Inflammatory macrophage (primary cell): ENCODE results near the gene CCDC33.

Source experiments
- DNase-seq, 2 donors: peaks; one replicate each; pipeline ENCODE4 v3.0.0-alpha.2; 2020 to 2022

The CCDC33 gene

DNA sequence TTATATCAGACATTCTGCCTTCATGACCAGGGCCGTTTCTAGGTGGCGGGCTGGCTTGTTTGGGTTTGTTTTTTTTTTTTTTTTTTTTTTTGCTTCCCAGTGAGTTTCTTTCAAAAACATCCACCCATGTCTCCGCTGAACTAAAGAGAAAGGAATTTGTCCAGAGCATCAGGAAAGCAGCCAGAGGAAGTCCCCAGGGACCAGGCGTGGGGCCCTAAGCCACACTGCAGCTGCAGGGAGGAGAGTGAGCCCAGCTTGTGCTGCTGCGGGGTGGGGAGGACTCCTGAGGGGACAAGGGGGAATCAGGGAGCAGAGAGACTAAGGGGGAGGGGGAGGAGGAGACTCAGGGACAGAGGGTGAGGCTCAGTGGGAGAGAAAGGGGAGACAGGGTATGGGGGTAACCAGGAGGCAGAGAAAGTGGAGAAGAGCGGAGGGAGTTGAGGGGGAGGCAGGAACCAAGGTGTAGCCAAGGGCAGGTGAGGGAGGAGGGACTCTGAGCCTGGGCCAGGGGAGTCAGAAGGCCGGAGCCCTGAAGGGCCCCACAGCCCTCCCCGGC is 81.8 kb downstream of the CCDC33 start:
- DNase-seq, result no peak

DNA sequence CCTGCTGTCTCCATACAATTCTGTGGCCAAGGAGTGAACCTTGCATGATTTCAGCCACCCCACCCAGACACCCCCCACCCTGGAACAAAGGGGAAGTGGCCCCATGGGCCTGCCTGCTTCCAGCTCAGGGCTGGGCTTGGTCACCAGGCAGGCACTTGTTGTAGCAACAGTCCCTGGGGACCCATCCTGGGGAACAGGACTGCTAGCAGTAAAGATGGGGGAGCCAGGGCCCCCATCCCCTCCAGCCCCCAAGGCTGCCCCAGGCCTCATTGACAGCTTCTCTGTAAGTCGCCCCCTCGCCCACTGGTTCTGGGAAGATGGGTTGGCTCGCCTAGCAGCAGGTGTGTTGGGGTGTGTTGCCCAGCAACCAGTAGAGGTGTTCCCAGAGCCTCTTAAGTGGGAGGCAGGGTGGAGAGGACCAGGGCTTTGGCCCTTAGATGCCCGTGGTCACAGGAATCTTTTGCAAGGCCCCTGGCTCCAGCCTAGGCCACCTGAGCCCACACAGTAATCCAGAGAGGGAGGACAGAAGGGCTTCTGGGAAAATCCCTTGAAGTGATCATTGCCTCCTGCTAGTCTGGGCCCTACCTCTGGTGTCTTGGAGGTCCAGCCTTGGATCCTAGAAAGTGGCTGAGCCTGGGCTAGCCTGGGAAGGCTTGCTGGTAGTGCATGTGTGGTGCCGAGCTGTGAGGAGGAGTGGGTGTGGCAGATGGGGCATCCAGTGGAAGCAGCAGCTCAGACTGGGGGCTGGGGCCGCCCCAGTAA is 82.4 kb downstream of the CCDC33 start:
- no peak for DNase-seq

DNA sequence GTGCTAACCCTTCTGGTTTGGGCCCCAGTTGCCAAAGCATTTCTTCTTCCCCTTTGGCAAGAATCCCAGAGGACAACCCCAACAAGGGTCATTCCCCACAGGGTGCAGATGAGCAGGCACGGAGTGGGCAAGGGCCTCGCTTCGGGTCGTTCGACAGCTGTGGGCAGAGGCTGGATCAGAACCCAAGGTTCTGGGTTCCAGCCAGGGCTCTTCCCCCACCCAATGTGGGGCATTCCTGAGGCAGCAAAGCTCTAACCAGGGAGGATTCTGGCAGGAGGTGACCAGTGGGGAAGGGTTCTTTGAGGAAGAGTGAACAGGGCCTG is 83.0 kb downstream of the CCDC33 start:
- DNase-seq, result no peak

- DNase-seq, result no peak
These were observed 83.6 kb downstream of the CCDC33 start for GRCh38 chr15:74319596-74320351.

- peak in 1 of 2 donors; percentile 7 for DNase-seq
These were observed 84.5 kb downstream of the CCDC33 start for GRCh38 chr15:74320352-74321247.

GRCh38 chr15:74322558-74323180 is 86.5 kb downstream of the CCDC33 start:
- DNase-seq, result peak; percentile 19 to 56

DNA sequence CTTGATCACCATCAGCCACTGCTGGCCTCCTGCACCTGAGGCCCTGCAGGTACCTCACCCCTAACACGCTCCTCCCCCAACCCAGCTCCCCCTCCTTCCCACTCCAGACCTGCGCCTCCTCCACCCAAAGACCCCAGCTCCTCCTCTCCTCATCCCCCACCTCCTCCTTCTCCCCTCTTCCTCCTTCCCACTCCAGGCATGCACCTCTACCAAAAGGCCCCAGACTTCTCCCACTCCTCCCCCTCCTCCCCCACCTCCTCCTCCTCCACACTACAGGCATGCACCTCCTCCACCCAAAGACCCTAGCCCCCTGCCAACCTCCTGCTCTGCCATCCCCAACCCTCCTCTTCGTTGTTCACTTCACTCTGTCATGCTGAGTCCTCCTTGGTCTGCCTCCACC is 88.6 kb downstream of the CCDC33 start:
- no peak for DNase-seq

DNA sequence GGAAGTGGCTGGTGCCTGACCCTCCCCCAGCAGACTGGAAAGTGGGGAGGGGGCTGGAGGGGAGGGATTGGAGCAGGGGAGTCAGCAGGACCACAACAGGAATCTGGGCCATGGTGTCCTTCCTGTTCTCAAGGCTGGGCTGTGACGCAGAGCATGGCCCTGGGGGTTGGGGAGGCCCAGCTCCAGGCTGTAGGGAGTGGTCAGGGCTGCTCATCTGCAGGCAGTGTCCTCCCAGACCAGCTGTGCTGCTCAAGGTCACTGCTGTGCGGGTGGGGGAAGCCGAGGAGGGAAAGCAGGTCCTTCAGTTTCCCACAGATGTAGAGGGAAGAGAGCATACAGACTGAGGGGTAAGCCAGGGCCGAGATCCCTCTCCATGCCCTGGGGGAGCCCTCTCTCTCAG is 90.6 kb downstream of the CCDC33 start:
- DNase-seq, result no peak

- DNase-seq, result no peak
These were observed 91.6 kb downstream of the CCDC33 start for GRCh38 chr15:74327756-74328155.

DNA sequence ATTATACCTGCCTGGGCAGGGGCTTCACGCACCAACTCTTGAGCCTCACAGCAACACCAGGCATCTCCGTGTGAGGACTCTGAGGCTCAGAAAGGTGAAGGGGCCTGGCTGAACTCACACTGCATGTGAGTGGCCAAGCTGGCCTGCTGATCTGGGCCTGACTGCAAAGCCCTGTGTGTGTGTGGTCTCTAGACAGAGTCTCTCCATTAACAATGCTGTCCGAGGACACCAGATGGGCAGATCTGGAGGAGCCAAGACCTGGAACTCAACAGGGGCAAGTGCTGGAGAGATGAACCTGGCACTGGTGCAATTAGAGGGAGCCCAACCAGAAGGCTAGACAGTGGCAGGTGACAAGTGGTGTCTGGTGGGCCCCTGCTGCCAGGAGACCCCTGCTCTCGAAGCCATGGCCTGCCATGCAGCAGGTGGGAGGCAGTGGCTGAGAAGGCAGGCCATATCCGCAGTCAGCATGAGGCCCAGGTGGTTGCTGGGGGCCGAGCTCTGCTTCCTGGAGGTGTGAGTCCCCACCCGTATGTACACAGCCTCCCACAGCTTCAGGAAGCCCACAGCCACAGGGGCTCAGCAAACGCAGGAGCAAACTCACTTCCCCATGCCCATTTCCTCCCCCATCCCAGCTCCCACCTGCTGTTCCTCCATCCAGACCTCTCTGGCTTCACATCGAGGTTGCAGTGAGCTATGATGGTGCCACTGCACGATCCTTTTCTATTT is 92.4 kb downstream of the CCDC33 start:
- DNase-seq, result no peak

GRCh38 chr15:74330861-74331408 is 94.8 kb downstream of the CCDC33 start:
- no peak for DNase-seq

DNA sequence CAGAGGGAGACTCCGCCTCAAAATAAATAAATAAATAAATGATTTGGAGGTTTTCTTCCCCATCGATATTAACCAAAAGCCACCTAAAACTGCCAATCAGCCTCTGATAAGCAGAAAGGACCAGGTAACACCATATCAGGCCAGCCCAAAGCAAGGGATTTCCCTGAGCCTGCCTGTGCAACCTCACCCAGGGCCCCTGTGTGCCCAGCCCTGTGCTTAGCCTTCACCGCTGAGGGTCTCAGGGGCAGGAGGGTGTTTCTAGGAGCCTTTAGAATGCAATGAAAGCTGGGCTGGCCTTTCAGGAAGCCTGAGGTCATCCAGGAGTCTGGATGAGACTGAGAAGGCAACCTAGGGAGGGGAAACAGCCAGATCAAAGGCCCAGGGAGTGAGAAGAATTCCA is 95.9 kb downstream of the CCDC33 start:
- DNase-seq, result no peak

DNA sequence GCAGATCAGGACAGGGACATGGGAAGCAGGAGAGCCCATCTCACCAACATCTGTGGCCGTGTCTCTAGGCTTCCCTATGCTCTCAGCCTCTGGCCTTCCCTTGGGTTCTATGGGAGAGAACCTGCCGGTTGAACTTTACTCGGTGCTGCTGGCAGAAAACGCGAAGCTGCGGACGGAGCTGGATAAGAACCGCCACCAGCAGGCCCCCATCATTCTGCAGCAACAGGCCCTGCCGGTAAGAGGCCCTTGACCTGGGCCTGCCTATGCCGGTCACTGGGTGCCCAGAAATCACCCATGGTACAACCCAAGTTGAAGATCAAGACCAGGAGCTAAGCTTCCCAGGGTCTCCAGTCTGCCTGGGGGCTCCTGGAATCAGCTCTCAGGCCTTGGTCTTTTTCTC is 96.5 kb downstream of the CCDC33 start:
- DNase-seq, result no peak

DNA sequence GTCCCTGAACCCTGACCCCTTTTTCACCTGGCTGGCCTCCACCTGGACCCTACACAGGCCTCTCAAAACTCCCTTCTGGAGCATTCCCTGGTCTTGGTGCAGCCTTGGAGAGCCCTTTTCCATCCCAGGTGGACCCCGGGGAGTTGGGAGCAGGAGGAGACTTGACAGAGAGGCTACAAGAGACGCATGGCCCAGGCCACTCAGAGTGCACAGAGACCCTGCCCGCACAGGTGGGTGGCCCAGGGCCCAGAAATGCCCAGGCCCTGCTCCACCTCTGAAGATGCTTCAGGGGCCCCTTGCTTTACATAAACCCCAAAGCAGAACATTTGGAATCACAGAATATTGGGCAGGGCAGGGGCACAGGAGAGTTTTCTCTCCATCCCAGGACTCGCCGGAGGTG is 97.0 kb downstream of the CCDC33 start:
- DNase-seq, result no peak

- DNase-seq, result no peak
These were observed 97.5 kb downstream of the CCDC33 start for GRCh38 chr15:74333662-74334061.

GRCh38 chr15:74334127-74334526 is 98.0 kb downstream of the CCDC33 start:
- no peak for DNase-seq

DNA sequence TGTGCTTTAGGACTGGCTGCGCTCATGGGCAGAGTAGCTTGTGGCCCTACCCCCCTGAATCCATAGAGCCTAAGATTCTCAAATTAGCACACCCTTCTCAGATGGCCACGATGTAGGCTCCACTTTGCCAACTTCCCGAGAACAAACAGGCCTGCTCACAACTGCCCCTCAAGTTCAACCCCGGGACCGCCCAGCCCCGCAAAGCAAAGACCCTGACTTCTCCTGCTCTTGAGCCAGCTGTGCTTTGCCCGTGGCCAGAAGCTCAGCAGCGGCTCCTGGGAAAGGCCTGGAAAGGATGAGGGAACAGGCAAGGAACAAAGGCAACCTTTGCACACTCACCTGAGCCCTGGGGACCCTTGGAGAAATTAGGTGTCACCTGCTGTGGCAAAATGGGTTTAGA is 99.3 kb downstream of the CCDC33 start:
- no peak for DNase-seq

DNA sequence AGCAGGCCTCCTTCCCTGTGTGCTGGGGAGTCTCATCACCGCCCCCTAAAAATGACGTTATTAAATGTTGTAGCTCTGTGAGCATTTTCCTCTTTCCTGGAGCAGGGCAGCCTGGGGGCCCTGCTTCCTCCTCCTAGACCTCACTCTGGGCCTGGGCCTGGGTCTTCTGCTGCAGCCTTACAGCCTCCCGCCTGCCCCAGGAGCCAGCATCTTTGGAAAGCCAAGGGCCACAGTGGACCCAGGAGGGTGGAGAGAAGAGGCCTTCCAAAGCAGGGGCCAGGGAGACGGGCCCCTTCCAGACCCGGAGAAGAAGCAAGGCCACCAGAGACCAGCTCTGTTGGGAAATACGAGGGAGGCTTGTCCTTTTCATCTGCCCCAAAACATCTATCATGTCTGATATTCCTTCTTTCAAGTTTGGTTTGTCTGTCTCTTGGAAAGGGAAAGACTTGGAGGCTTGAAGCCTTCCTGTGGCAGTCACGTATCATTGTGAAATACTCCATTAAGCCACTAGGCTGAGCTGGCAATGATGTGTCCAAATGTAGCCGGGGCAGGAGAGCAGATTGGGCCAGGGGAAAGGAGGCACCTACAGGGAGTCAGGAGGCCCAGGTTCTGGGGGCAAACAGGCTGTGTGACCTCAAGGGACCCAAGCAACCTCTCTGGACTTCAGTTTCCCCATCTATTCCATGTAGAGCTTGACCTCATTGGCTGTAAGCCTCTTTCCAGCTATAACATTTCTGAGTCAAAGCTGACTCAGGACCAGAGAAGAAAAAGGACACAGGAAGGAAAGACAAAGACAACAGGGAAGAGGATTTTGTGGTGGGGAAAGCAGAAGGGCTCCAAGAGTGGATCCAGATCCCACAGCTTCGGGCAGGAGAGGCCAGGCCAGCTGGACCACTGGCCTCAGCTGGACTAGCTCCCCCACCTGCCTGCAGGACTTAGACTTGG is 100.2 kb downstream of the CCDC33 start:
- no peak for DNase-seq

DNA sequence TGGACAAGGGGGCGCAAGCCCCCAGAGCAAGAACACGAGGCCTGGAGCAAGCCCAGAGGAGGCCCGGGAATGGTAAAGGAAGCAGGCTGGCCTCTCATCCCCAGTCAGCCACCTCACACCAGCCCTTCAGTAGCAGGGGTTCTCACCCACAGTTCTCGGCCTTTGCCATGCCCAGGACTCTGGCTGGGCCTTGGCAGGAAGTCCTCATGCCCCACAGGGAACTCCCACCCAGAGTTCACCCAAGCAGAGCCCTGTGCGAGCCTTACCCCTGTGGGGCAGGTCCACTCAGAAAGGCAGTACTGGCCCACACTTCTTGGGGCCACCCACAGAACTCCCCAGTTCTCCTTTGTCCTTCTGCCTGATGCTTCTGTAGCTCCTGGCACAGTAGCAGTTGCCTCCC is 101.0 kb downstream of the CCDC33 start:
- no peak for DNase-seq

GRCh38 chr15:74337607-74338211 is 101.6 kb downstream of the CCDC33 start:
- DNase-seq, result no peak
